ENCODE data around the gene PRICKLE4.
A peak's percentile ranks its signal among the peaks of the same experiment; 100 is the strongest.

PRICKLE4 gene

GRCh38 chr6:41787219-41787917, 6.8 kb downstream of the PRICKLE4 start, which contains the start of gene TOMM6:
Gene TOMM6 (plus strand): TSS chr6:41787694. CDS start chr6:41787698, 4 bp downstream.
- under 1% methylated on average over 55 of the region's 55 CpGs for WGBS
- Histone ChIP-seq H3K4me1 (ENCODE audit: insufficient read depth, low read length) (0 out of 2 replicates have a peak, but pooled peaks cover 3% of the 10 kb centered on the region), H3K27me3 (ENCODE audit: insufficient read depth, low read length) (peaks cover 39% of the 10 kb centered on the region), H3K9ac (ENCODE audit: low read depth, low read length) (peak within 1 kb of the TSS; percentile 98), H3K4me3 (ENCODE audit: low read length) (peak within 1 kb of the TSS; percentile 98), H3K36me3 (ENCODE audit: insufficient read depth, low read length) (peaks cover 36% of the 10 kb centered on the region), H3K9me3 (ENCODE audit: insufficient read depth, low read depth, low read length) (no peaks in the 10 kb centered on the region), H3K27ac (ENCODE audit: low read depth, low read length) (peak within 1 kb of the TSS; percentile 90)

- H3K9ac ChIP-seq (ENCODE audit: low read depth, low read length) = no peak overlapping the region
- peaks cover 20% of the 10 kb centered on the region for H3K27me3 ChIP-seq (ENCODE audit: insufficient read depth, low read length)
- no peak overlapping the region for H3K4me3 ChIP-seq (ENCODE audit: low read length)
- H3K4me1 ChIP-seq (ENCODE audit: insufficient read depth, low read length) = 0 out of 2 replicates have a peak, but pooled peaks cover 3% of the 10 kb centered on the region
- H3K36me3 ChIP-seq (ENCODE audit: insufficient read depth, low read length) = peaks cover 47% of the 10 kb centered on the region
- H3K9me3 ChIP-seq (ENCODE audit: insufficient read depth, low read depth, low read length) = no peaks in the 10 kb centered on the region
- no peak overlapping the region for H3K27ac ChIP-seq (ENCODE audit: low read depth, low read length)
- 95% methylated on average over 3 of the region's 3 CpGs for WGBS
Observed at GRCh38 chr6:41789390-41789724, 8.8 kb downstream of the PRICKLE4 start.

- no peak overlapping the region for H3K9ac ChIP-seq (ENCODE audit: low read depth, low read length)
- H3K27ac ChIP-seq (ENCODE audit: low read depth, low read length) = no peak overlapping the region
- H3K9me3 ChIP-seq (ENCODE audit: insufficient read depth, low read depth, low read length) = no peaks in the 10 kb centered on the region
- H3K36me3 ChIP-seq (ENCODE audit: insufficient read depth, low read length) = peaks cover 49% of the 10 kb centered on the region
- H3K4me1 ChIP-seq (ENCODE audit: insufficient read depth, low read length) = no peaks in the 10 kb centered on the region
- WGBS = 100% methylated on average over 1 of the region's 1 CpG
- H3K4me3 ChIP-seq (ENCODE audit: low read length) = no peak overlapping the region
- peaks cover 13% of the 10 kb centered on the region for H3K27me3 ChIP-seq (ENCODE audit: insufficient read depth, low read length)
Observed at GRCh38 chr6:41790045-41790444, 9.5 kb downstream of the PRICKLE4 start.

- Histone ChIP-seq H3K27ac (ENCODE audit: low read depth, low read length) (no peak overlapping the region), H3K27me3 (ENCODE audit: insufficient read depth, low read length) (peaks cover under 1% of the 10 kb centered on the region; the same call in 1 of the 2 replicates), H3K9me3 (ENCODE audit: insufficient read depth, low read depth, low read length) (no peaks in the 10 kb centered on the region), H3K4me1 (ENCODE audit: insufficient read depth, low read length) (no peaks in the 10 kb centered on the region), H3K36me3 (ENCODE audit: insufficient read depth, low read length) (peaks cover 59% of the 10 kb centered on the region), H3K9ac (ENCODE audit: low read depth, low read length) (no peak overlapping the region), H3K4me3 (ENCODE audit: low read length) (no peak overlapping the region)
- 100% methylated on average over 1 of the region's 1 CpG for WGBS
Observed at GRCh38 chr6:41791305-41791704, 10.7 kb downstream of the PRICKLE4 start.

GRCh38 chr6:41791984-41792383, 11.4 kb downstream of the PRICKLE4 start:
- 95% methylated on average over 4 of the region's 4 CpGs for WGBS
- Histone ChIP-seq H3K4me1 (ENCODE audit: insufficient read depth, low read length) (no peaks in the 10 kb centered on the region), H3K4me3 (ENCODE audit: low read length) (no peak overlapping the region), H3K9ac (ENCODE audit: low read depth, low read length) (no peak overlapping the region), H3K9me3 (ENCODE audit: insufficient read depth, low read depth, low read length) (no peaks in the 10 kb centered on the region), H3K36me3 (ENCODE audit: insufficient read depth, low read length) (peaks cover 64% of the 10 kb centered on the region), H3K27ac (ENCODE audit: low read depth, low read length) (no peak overlapping the region), H3K27me3 (ENCODE audit: insufficient read depth, low read length) (no peaks in the 10 kb centered on the region)

- no peaks in the 10 kb centered on the region for H3K9me3 ChIP-seq (ENCODE audit: insufficient read depth, low read depth, low read length)
- 93% methylated on average over 2 of the region's 2 CpGs for WGBS
- H3K4me1 ChIP-seq (ENCODE audit: insufficient read depth, low read length) = no peaks in the 10 kb centered on the region
- no peak overlapping the region for H3K9ac ChIP-seq (ENCODE audit: low read depth, low read length)
- peaks cover 66% of the 10 kb centered on the region for H3K36me3 ChIP-seq (ENCODE audit: insufficient read depth, low read length)
- H3K27me3 ChIP-seq (ENCODE audit: insufficient read depth, low read length) = no peaks in the 10 kb centered on the region
- no peak overlapping the region for H3K4me3 ChIP-seq (ENCODE audit: low read length)
- no peak overlapping the region for H3K27ac ChIP-seq (ENCODE audit: low read depth, low read length)
Observed at GRCh38 chr6:41796474-41796873, 15.9 kb downstream of the PRICKLE4 start.

- Histone ChIP-seq H3K9ac (ENCODE audit: low read depth, low read length) (no peak overlapping the region), H3K27me3 (ENCODE audit: insufficient read depth, low read length) (no peaks in the 10 kb centered on the region), H3K4me1 (ENCODE audit: insufficient read depth, low read length) (no peaks in the 10 kb centered on the region), H3K9me3 (ENCODE audit: insufficient read depth, low read depth, low read length) (no peaks in the 10 kb centered on the region), H3K27ac (ENCODE audit: low read depth, low read length) (no peak overlapping the region), H3K4me3 (ENCODE audit: low read length) (no peak overlapping the region), H3K36me3 (ENCODE audit: insufficient read depth, low read length) (peaks cover 50% of the 10 kb centered on the region)
- 96% methylated on average over 7 of the region's 7 CpGs for WGBS
Observed at GRCh38 chr6:41798901-41799558, 18.4 kb downstream of the PRICKLE4 start.

GRCh38 chr6:41799559-41799911, 19.0 kb downstream of the PRICKLE4 start:
- peaks cover 49% of the 10 kb centered on the region for H3K36me3 ChIP-seq (ENCODE audit: insufficient read depth, low read length)
- no peak overlapping the region for H3K9ac ChIP-seq (ENCODE audit: low read depth, low read length)
- H3K27me3 ChIP-seq (ENCODE audit: insufficient read depth, low read length) = no peaks in the 10 kb centered on the region
- no peaks in the 10 kb centered on the region for H3K4me1 ChIP-seq (ENCODE audit: insufficient read depth, low read length)
- no peaks in the 10 kb centered on the region for H3K9me3 ChIP-seq (ENCODE audit: insufficient read depth, low read depth, low read length)
- no peak overlapping the region for H3K4me3 ChIP-seq (ENCODE audit: low read length)
- no peak overlapping the region for H3K27ac ChIP-seq (ENCODE audit: low read depth, low read length)
- 89% methylated on average over 2 of the region's 2 CpGs for WGBS

- Histone ChIP-seq H3K9ac (ENCODE audit: low read depth, low read length) (no peak overlapping the region), H3K4me3 (ENCODE audit: low read length) (no peak overlapping the region), H3K36me3 (ENCODE audit: insufficient read depth, low read length) (peaks cover 49% of the 10 kb centered on the region), H3K4me1 (ENCODE audit: insufficient read depth, low read length) (no peaks in the 10 kb centered on the region), H3K27ac (ENCODE audit: low read depth, low read length) (no peak overlapping the region), H3K9me3 (ENCODE audit: insufficient read depth, low read depth, low read length) (no peaks in the 10 kb centered on the region), H3K27me3 (ENCODE audit: insufficient read depth, low read length) (no peaks in the 10 kb centered on the region)
- 89% methylated on average over 2 of the region's 2 CpGs for WGBS
Observed at GRCh38 chr6:41801380-41801779, 20.8 kb downstream of the PRICKLE4 start.

GRCh38 chr6:41805830-41806774, 25.5 kb downstream of the PRICKLE4 start:
- Histone ChIP-seq H3K9me3 (ENCODE audit: insufficient read depth, low read depth, low read length) (no peaks in the 10 kb centered on the region), H3K9ac (ENCODE audit: low read depth, low read length) (no peak overlapping the region), H3K36me3 (ENCODE audit: insufficient read depth, low read length) (peaks cover 19% of the 10 kb centered on the region), H3K27me3 (ENCODE audit: insufficient read depth, low read length) (no peaks in the 10 kb centered on the region), H3K4me1 (ENCODE audit: insufficient read depth, low read length) (no peaks in the 10 kb centered on the region), H3K27ac (ENCODE audit: low read depth, low read length) (no peak overlapping the region), H3K4me3 (ENCODE audit: low read length) (no peak overlapping the region)
- WGBS = 96% methylated on average over 74 of the region's 74 CpGs

- WGBS = 96% methylated on average over 3 of the region's 3 CpGs
- H3K4me1 ChIP-seq (ENCODE audit: insufficient read depth, low read length) = no peaks in the 10 kb centered on the region
- H3K27ac ChIP-seq (ENCODE audit: low read depth, low read length) = no peak overlapping the region
- H3K4me3 ChIP-seq (ENCODE audit: low read length) = no peak overlapping the region
- H3K9me3 ChIP-seq (ENCODE audit: insufficient read depth, low read depth, low read length) = no peaks in the 10 kb centered on the region
- no peak overlapping the region for H3K9ac ChIP-seq (ENCODE audit: low read depth, low read length)
- no peaks in the 10 kb centered on the region for H3K27me3 ChIP-seq (ENCODE audit: insufficient read depth, low read length)
- H3K36me3 ChIP-seq (ENCODE audit: insufficient read depth, low read length) = 0 out of 2 replicates have a peak, but pooled peaks cover 4% of the 10 kb centered on the region
Observed at GRCh38 chr6:41811095-41811494, 30.5 kb downstream of the PRICKLE4 start.

All from HUES64 (cell line).